SK-N-SH (cell line): ENCODE measurements around the gene C3orf52. TPM values are rescaled to one million over a fixed set of nuclear protein-coding genes. Genes with fewer than 3 reads are reported as not detected.

Experiments used
- CTCF ChIA-PET: fragments of 300-600, 350-600 bp; formaldehyde crosslinking; extraction: SDS; loops from one replicate; lab custom pipeline; 2021; lab: Yijun Ruan, JAX
- POLR2A ChIA-PET: fragments of 350-600 bp; sonication (Branson Sonifier 250); formaldehyde crosslinking; extraction: SDS; loops from one replicate; lab custom pipeline; 2020; ENCODE audit warnings: antibody characterized with exemption, inconsistent platforms; lab: Yijun Ruan, JAX
- DNase-seq: peaks from one replicate; pipeline ENCODE4 v3.0.0; 2012
- H2AFZ ChIP-seq: fragments of 200-600 bp; sonication (generic); 2 replicates; pipeline ENCODE4 v1.8.1; 2016; ENCODE audit warnings: antibody characterized with exemption, mild to moderate bottlenecking, low read depth
- H3F3A ChIP-seq: fragments of 200-600 bp; sonication (generic); replicated peaks from 2 replicates; pipeline ENCODE3; 2016; ENCODE audit warnings: antibody characterized with exemption, mild to moderate bottlenecking; ENCODE audit not compliant: insufficient read depth
- H3K27ac ChIP-seq, 2 experiments: fragments of 200-500 bp in 1 of 2; fragments of 200-600 bp in 1 of 2; sonication (Bioruptor generic) in 1 of 2; sonication (generic), shearing (Covaris generic) in 1 of 2; 2 replicates each; pipeline versions ENCODE4 v1.5.1 to v1.6.1; 2014 to 2016; ENCODE audit warnings: low read depth in 2 of 2, inconsistent platforms in 1 of 2, low read length in 1 of 2, mild to moderate bottlenecking in 1 of 2, mixed read lengths in 1 of 2
- H3K27me3 ChIP-seq: fragments of 200-600 bp; sonication (generic), shearing (Covaris generic); 2 replicates; pipeline ENCODE4 v1.6.1; 2016; ENCODE audit warnings: mixed run types; ENCODE audit not compliant: insufficient read depth
- H3K36me3 ChIP-seq, 2 experiments: fragments of 200-500 bp in 1 of 2; fragments of 200-600 bp in 1 of 2; sonication (Bioruptor generic) in 1 of 2; sonication (generic) in 1 of 2; replicated peaks in 1 of 2; 2 replicates each; pipeline versions ENCODE3 to v1.5.1; 2014 to 2016; ENCODE audit warnings: low read length in 1 of 2, mild to moderate bottlenecking in 1 of 2; ENCODE audit not compliant: insufficient read depth in 2 of 2, control insufficient read depth in 1 of 2
- H3K4me1 ChIP-seq, 2 experiments: fragments of 200-500 bp in 1 of 2; fragments of 200-600 bp in 1 of 2; sonication (Bioruptor generic) in 1 of 2; sonication (generic), shearing (Covaris generic) in 1 of 2; 2 replicates each; pipeline versions ENCODE4 v1.5.1 to v1.6.1; 2014 to 2016; ENCODE audit warnings: low read depth in 1 of 2, low read length in 1 of 2, mixed run types in 1 of 2; ENCODE audit not compliant: insufficient read depth in 2 of 2, control insufficient read depth in 1 of 2
- H3K4me2 ChIP-seq: fragments of 200-600 bp; sonication (generic), shearing (Covaris generic); 2 replicates; pipeline ENCODE4 v1.6.1; 2017; ENCODE audit warnings: mixed run types
- H3K4me3 ChIP-seq, 2 experiments: fragments of 200-500 bp in 1 of 2; fragments of 200-600 bp in 1 of 2; sonication (Bioruptor generic) in 1 of 2; sonication (generic), shearing (Covaris generic) in 1 of 2; 2 replicates each; pipeline versions ENCODE4 v1.5.1 to v1.8.1; 2014 to 2016; ENCODE audit warnings: low read depth in 2 of 2, inconsistent platforms in 1 of 2, low read length in 1 of 2, mild to moderate bottlenecking in 1 of 2, mixed read lengths in 1 of 2, moderate library complexity in 1 of 2
- H3K79me2 ChIP-seq: fragments of 200-600 bp; sonication (generic); 2 replicates; pipeline ENCODE4 v1.8.1; 2017; ENCODE audit warnings: mild to moderate bottlenecking; ENCODE audit not compliant: insufficient read depth
- H3K9ac ChIP-seq: fragments of 200-600 bp; sonication (generic); 2 replicates; pipeline ENCODE4 v1.6.1; 2017; ENCODE audit warnings: mixed run types
- H3K9me2 ChIP-seq: fragments of 200-600 bp; sonication (generic); 2 replicates; pipeline ENCODE4 v1.6.1; 2017; ENCODE audit warnings: mixed run types
- H3K9me3 ChIP-seq: fragments of 200-600 bp; sonication (generic); 2 replicates; pipeline ENCODE4 v1.6.1; 2017; ENCODE audit warnings: mixed run types, mild to moderate bottlenecking, moderate library complexity
- H4K20me1 ChIP-seq: fragments of 200-600 bp; sonication (generic); 2 replicates; pipeline ENCODE4 v1.6.1; 2017; ENCODE audit warnings: mild to moderate bottlenecking, mixed run types; ENCODE audit not compliant: insufficient read depth
- EP300 ChIP-seq, 2 experiments: IDR thresholded peaks; 2 replicates each; pipeline versions ENCODE4 v1.4.0 to v1.6.1; 2012; ENCODE audit warnings: borderline replicate concordance in 1 of 2, low read depth in 1 of 2, low read length in 1 of 2
- EZH2phosphoT487 ChIP-seq: fragments of 200-600 bp; sonication (generic); IDR thresholded peaks from 2 replicates; pipeline ENCODE4 v1.6.1; 2017; ENCODE audit warnings: low read depth, mixed run types, mild to moderate bottlenecking, antibody characterized with exemption, moderate library complexity, borderline replicate concordance
- FOSL2 ChIP-seq: IDR thresholded peaks from 2 replicates; pipeline ENCODE4 v1.4.0; 2012; ENCODE audit warnings: low read depth, mild to moderate bottlenecking, moderate library complexity, borderline replicate concordance
- FOXJ3 ChIP-seq: sonication (generic); formaldehyde crosslinking; IDR thresholded peaks from 2 replicates; pipeline ENCODE4 v1.5.1; 2020; ENCODE audit warnings: mild to moderate bottlenecking, missing genetic modification reagents
- FOXM1 ChIP-seq: IDR thresholded peaks from 2 replicates; pipeline ENCODE4 v1.4.0; 2012; ENCODE audit warnings: low read depth, mild to moderate bottlenecking
- NRF1 ChIP-seq: IDR thresholded peaks from 2 replicates; pipeline ENCODE4 v1.6.1; 2012; ENCODE audit warnings: low read depth, mild to moderate bottlenecking, low read length
- PBX3 ChIP-seq: IDR thresholded peaks from 2 replicates; pipeline ENCODE4; 2012
- REST ChIP-seq: IDR thresholded peaks from 2 replicates; pipeline ENCODE4 v1.6.1; 2012; ENCODE audit warnings: mild to moderate bottlenecking, low read depth, low read length, moderate library complexity
- RFX5 ChIP-seq: IDR thresholded peaks from 2 replicates; pipeline ENCODE4 v1.6.1; 2012; ENCODE audit warnings: mild to moderate bottlenecking, improper control_type of control experiment, low read length
- RXRA ChIP-seq: IDR thresholded peaks from 2 replicates; pipeline ENCODE4 v1.4.0; 2012; ENCODE audit warnings: low read depth, mild to moderate bottlenecking, borderline replicate concordance
- TAF1 ChIP-seq: IDR thresholded peaks from 2 replicates; pipeline ENCODE4 v1.6.1; 2012; ENCODE audit warnings: low read depth, mild to moderate bottlenecking, low read length, moderate library complexity, borderline replicate concordance
- USF1 ChIP-seq: IDR thresholded peaks from 2 replicates; pipeline ENCODE4 v1.4.0; 2012; ENCODE audit warnings: low read depth, borderline replicate concordance
- WGBS: methylation state at CpG from one replicate; pipeline ENCODE4 v1.1.6; 2017; ENCODE audit warnings: low lambda C conversion rate; 5-methylcytosine and 5-hydroxymethylcytosine counted together
- polyA plus RNA-seq, 3 experiments: library from polyadenylated mRNA; depleted of rRNA; stranded (reverse); fragments of >200 nt; gene quantifications; 2 replicates each; pipeline ENCODE4 v1.2.3, GENCODE V29; 2012

Gene C3orf52
- polyA plus RNA-seq, 1 of the 3 experiments (the other 2 are of a cell fraction): 5.4 TPM

- Histone ChIP-seq H3K27me3 (no peaks in the 10 kb centered on the region), H3K27ac (no peak overlapping the region), H2AFZ (no peak overlapping the region), H3K4me2 (no peak overlapping the region), H3K9me3 (no peaks in the 10 kb centered on the region), H3K9me2 (no peaks in the 10 kb centered on the region), H3K79me2 (peaks cover 59% of the 10 kb centered on the region), H3K4me1 (peaks cover 0 to 5% of the 10 kb centered on the region in 2 experiments; a peak in 3 of 4 replicates), H3K36me3 (peaks cover 0 to 13% of the 10 kb centered on the region in 2 experiments), H3K9ac (no peak overlapping the region), H3K4me3 (no peak overlapping the region), H3F3A (peaks cover 6% of the 10 kb centered on the region), H4K20me1 (no peaks in the 10 kb centered on the region)
- TF ChIP-seq EZH2phosphoT487: no peak
- no peak for TF ChIP-seq TAF1
- TF ChIP-seq REST: no peak
- no peak for TF ChIP-seq RFX5
- TF ChIP-seq EP300 (IDR thresholded peaks at IDR 0.05; ENCODE audit: borderline replicate concordance in 1 of 2, low read depth in 1 of 2, low read length in 1 of 2): no peak
- TF ChIP-seq PBX3: no peak
- TF ChIP-seq FOSL2: no peak
- TF ChIP-seq RXRA: no peak
- CTCF ChIA-PET: interaction anchor here (1.1 kb wide), 1 partner anchor 19 kb away, joined by 3 read pairs; no protein-coding TSS in a partner anchor
- POLR2A ChIA-PET: no interaction called here
- WGBS: 89% methylated on average over 6 of the region's 6 CpGs
- DNase-seq: no peak
Measured at GRCh38 chr3:112092496-112093179, 6.4 kb downstream of the C3orf52 start.

GRCh38 chr3:112093180-112093522, 7.0 kb downstream of the C3orf52 start:
- no peaks in the 10 kb centered on the region for H4K20me1 ChIP-seq
- ChIA-PET CTCF (interaction anchor here (1.1 kb wide), 1 partner anchor 19 kb away, joined by 3 read pairs; no protein-coding TSS in a partner anchor), POLR2A (no interaction called here)
- no peak overlapping the region for H3K27ac ChIP-seq
- no peak overlapping the region for H3K9ac ChIP-seq
- H3K79me2 ChIP-seq: peaks cover 59% of the 10 kb centered on the region
- no peaks in the 10 kb centered on the region for H3K9me2 ChIP-seq
- H3K9me3 ChIP-seq: no peaks in the 10 kb centered on the region
- no peak overlapping the region for H2AFZ ChIP-seq
- H3F3A ChIP-seq: peaks cover 11% of the 10 kb centered on the region
- DNase-seq: no peak
- H3K27me3 ChIP-seq: no peaks in the 10 kb centered on the region
- H3K36me3 ChIP-seq: peaks cover 0 to 13% of the 10 kb centered on the region in 2 experiments
- TF ChIP-seq FOXM1: no peak
- no peak for TF ChIP-seq USF1
- TF ChIP-seq FOXJ3: no peak
- TF ChIP-seq NRF1: no peak
- H3K4me1 ChIP-seq: peaks cover 0 to 9% of the 10 kb centered on the region in 2 experiments; a peak in 2 of 4 replicates
- H3K4me3 ChIP-seq: no peak overlapping the region
- H3K4me2 ChIP-seq: no peak overlapping the region
